Adrenal gland (tissue), 5 donors: ENCODE results near the gene PLK1.

Experiments
- CTCF ChIP-seq, 6 experiments: fragments of 450-650 bp in 4 of 6; fragments of 200-600 bp in 2 of 6; sonication (generic) in 1 of 6; IDR thresholded peaks; 1 replicate in 5 of 6; 2 replicates in 1 of 6; pipeline versions ENCODE4 v1.5.1 to v1.8.0; 2016 to 2021; ENCODE audit warnings: antibody characterized with exemption in 6 of 6, mild to moderate bottlenecking in 2 of 6, moderate library complexity in 1 of 6
- POLR2A ChIP-seq, 2 donors: fragments of 450-650 bp; IDR thresholded peaks; one replicate each; pipeline ENCODE4 v1.6.1; 2017; ENCODE audit warnings: antibody characterized with exemption in 2 of 2, mild to moderate bottlenecking in 2 of 2, moderate library complexity in 1 of 2
- donor health status: DM: no; HTN: no; CAD: no.

- no peak for TF ChIP-seq POLR2A (IDR thresholded peaks at IDR 0.05)
- no peak for TF ChIP-seq CTCF (IDR thresholded peaks at IDR 0.05)
These were observed 12.2 kb downstream of the PLK1 start for GRCh38 chr16:23690771-23691482.
